ENCODE measurements around the gene MAGI1. TPM values are rescaled to one million over a fixed set of nuclear protein-coding genes. Genes with fewer than 3 reads are reported as not detected.

The MAGI1 gene
- total RNA-seq, 1 experiment from 2014 or later, result 38.6 TPM

- no peaks in the 10 kb centered on the region for H3K9me3 ChIP-seq (ENCODE audit: control insufficient read depth in 1 of 2, insufficient read depth in 1 of 2, low read depth in 1 of 2, low read length in 2 of 2)
- H3K4me1 ChIP-seq (ENCODE audit: control insufficient read depth in 1 of 2, insufficient read depth in 2 of 2, low read length in 2 of 2), result no peaks in the 10 kb centered on the region
- no peak overlapping the region for H3K4me2 ChIP-seq (ENCODE audit: low read length)
- H3K4me3 ChIP-seq (replicated peaks in 1 of 2; ENCODE audit: low read depth in 1 of 2, low read length in 2 of 2), result no peak overlapping the region
- no peaks in the 10 kb centered on the region for H4K20me1 ChIP-seq (ENCODE audit: insufficient read depth)
- POLR2A ChIA-PET, result no interaction called here
- H3K79me2 ChIP-seq (ENCODE audit: insufficient read depth, low read length), result no peaks in the 10 kb centered on the region
- no peak overlapping the region for H3K9ac ChIP-seq (ENCODE audit: low read length)
- intact Hi-C loops (cut with micrococcal nuclease), result no loop called here
- RAD21 ChIA-PET (ENCODE audit: low non-redundant PET in 1 of 2, low total read pairs in 2 of 2, uncharacterized antibody in 2 of 2, unreplicated experiment in 2 of 2), result no interaction called here
- TF ChIP-seq SIN3A (IDR thresholded peaks at IDR 0.05; ENCODE audit: low read depth) (no peak), YY1 (IDR thresholded peaks at IDR 0.05; ENCODE audit: extremely low read depth, insufficient replicate concordance, low read depth, low read length) (no peak), POLR2A (IDR thresholded peaks at IDR 0.05; ENCODE audit: borderline replicate concordance, extremely low read depth, insufficient read depth, insufficient read length) (no peak), MAX (IDR thresholded peaks at IDR 0.05) (no peak), EZH2phosphoT487 (IDR thresholded peaks at IDR 0.05; ENCODE audit: borderline replicate concordance) (no peak), REST (IDR thresholded peaks at IDR 0.05; ENCODE audit: low read depth) (no peak), ELF1 (IDR thresholded peaks at IDR 0.05; ENCODE audit: borderline replicate concordance, low read depth) (no peak), EZH2 (IDR thresholded peaks at IDR 0.05) (no peak), CTCF (IDR thresholded peaks at IDR 0.05 in 2 of 3, conservative IDR thresholded peaks at IDR 0.05 in 1 of 3; ENCODE audit: borderline replicate concordance in 1 of 3, insufficient read depth in 1 of 3, low read depth in 2 of 3, low read length in 2 of 3) (no peak)
- no peaks in the 10 kb centered on the region for H3K36me3 ChIP-seq (ENCODE audit: control insufficient read depth in 1 of 2, insufficient read depth in 2 of 2, low read length in 2 of 2)
- no peaks in the 10 kb centered on the region for H3K9me2 ChIP-seq (ENCODE audit: insufficient read depth)
- DNase-seq (ENCODE audit: low read depth, low spot score) (no peak), ATAC-seq (no peak)
- no peaks in the 10 kb centered on the region for H3K27me3 ChIP-seq (ENCODE audit: insufficient read depth, low read length)
- no TSS peak for BruUV-seq (replicated peaks)
- H2AFZ ChIP-seq (ENCODE audit: low read depth, low read length, poor library complexity, severe bottlenecking), result no peak overlapping the region
- no peak overlapping the region for H3K27ac ChIP-seq (ENCODE audit: low read depth, low read length)
- CTCF ChIA-PET, result interaction anchor here (0.9 kb wide), 1 partner anchor 20 kb away, joined by 4 read pairs; no protein-coding TSS in a partner anchor
Measured at GRCh38 chr3:65549626-65549959, 489.1 kb downstream of the MAGI1 start.
